Epithelial cell of esophagus (primary cell): ENCODE data around the gene CDC14A.

ENCODE experiments used
- DNase-seq: peaks from one replicate; pipeline ENCODE4 v3.0.0; 2010; ENCODE audit warnings: low read depth
- H3K4me3 ChIP-seq: 2 replicates; pipeline ENCODE4 v1.5.1; 2011; ENCODE audit warnings: mild to moderate bottlenecking, low read length, control low read depth
- CTCF ChIP-seq: IDR thresholded peaks from 2 replicates; pipeline ENCODE4 v1.5.1; 2011; ENCODE audit warnings: low read depth, mild to moderate bottlenecking, low read length, control low read depth, inconsistent platforms; ENCODE audit not compliant: insufficient read depth; ENCODE audit errors: missing control alignments

Gene CDC14A

DNA sequence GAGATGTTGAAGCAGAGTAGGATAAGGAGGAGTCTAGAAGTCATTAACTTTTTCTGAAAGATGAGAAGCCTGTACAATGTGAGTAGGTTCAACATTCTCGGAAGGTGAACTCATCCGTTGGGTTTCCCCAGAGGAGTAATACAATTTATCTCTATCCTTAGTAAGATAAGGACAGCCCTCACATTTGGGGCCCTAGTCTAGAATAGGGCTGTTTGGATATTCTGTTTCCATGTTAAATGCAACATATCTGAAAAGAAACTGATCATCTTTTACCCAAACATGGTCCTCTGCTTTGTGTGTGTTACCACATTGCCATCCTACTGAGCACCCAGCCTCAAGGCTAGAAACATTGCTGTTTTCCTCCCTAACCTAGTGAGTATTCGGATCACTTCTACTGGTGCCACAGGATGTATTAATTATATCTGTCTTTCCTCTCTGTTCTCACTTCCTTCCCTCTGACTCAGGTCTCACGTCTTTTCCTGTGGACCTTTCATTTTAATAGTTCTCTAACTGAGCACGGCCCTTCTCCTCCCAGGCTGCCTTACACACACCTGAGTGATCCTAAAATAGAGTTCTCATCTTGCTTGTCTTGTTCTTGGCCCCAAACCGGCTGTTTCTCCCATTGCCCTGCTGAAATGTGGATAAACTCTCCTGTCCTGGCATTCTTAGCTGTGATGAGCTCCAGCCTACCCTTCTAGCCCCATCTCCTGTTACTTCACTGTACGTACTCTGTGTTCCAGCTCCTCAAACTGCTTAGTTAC is 91.7 kb downstream of the CDC14A start:
- no peak for DNase-seq
- H3K4me3 ChIP-seq, result no peak overlapping the region
- no peak for TF ChIP-seq CTCF

- no peak for DNase-seq
- no peak overlapping the region for H3K4me3 ChIP-seq
- TF ChIP-seq CTCF, result no peak
Observed at GRCh38 chr1:100445565-100445964, 93.3 kb downstream of the CDC14A start.

DNA sequence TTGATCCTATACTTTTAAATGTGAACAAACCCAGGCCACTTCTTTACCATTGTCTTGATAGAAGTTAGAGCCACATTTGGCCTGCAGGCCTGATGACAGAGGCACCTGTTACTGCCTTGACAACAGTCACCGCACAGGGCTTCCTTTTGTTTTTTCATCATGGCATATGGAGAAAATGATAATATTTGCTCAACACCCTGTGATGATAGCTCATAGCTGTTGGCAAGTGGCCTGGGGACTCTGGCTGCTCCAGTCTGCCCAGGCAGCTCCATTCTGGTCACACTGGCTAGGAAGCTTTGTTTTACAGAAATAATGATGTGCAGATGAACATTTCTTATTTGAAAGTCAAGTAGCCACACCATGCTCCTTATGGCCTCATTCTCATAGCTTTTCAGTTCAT is 96.1 kb downstream of the CDC14A start:
- TF ChIP-seq CTCF, result no peak
- DNase-seq, result no peak
- H3K4me3 ChIP-seq, result no peak overlapping the region

GRCh38 chr1:100449477-100449876 is 97.2 kb downstream of the CDC14A start:
- DNase-seq, result no peak
- no peak for TF ChIP-seq CTCF
- no peak overlapping the region for H3K4me3 ChIP-seq

- peak; percentile 33 for DNase-seq
Observed at GRCh38 chr1:100452641-100453040, 100.3 kb downstream of the CDC14A start.

GRCh38 chr1:100455478-100456072 is 103.3 kb downstream of the CDC14A start:
- DNase-seq, result peak; percentile 14
- peak; percentile 20 for TF ChIP-seq CTCF
- H3K4me3 ChIP-seq, result no peak overlapping the region

More at GRCh38 chr1:100452641-100453040, 100.3 kb downstream of the CDC14A start:
- no peak overlapping the region for H3K4me3 ChIP-seq
- no peak for TF ChIP-seq CTCF

- DNase-seq, result peak; percentile 41
- no peak for TF ChIP-seq CTCF
- no peak overlapping the region for H3K4me3 ChIP-seq
Observed at GRCh38 chr1:100456880-100457279, 104.6 kb downstream of the CDC14A start.
